Adipocyte (in vitro differentiated cells): ENCODE results near the gene MSANTD7.

Experiments used
- DNase-seq: peaks from one replicate; pipeline ENCODE4 v3.0.0-alpha.2; 2015; ENCODE audit warnings: low read depth
- H3K27me3 ChIP-seq: replicated peaks from 2 replicates; pipeline ENCODE4 v1.7.0; 2013; ENCODE audit warnings: mild to moderate bottlenecking, low read length, moderate library complexity; ENCODE audit not compliant: control insufficient read depth, insufficient read depth
- H3K36me3 ChIP-seq: 2 replicates; pipeline ENCODE4 v1.7.0; 2013; ENCODE audit warnings: low read length, mild to moderate bottlenecking, moderate library complexity; ENCODE audit not compliant: control insufficient read depth, insufficient read depth, severe bottlenecking
- H3K4me1 ChIP-seq: 2 replicates; pipeline ENCODE4 v1.7.0; 2013; ENCODE audit warnings: mild to moderate bottlenecking, low read length, moderate library complexity; ENCODE audit not compliant: control insufficient read depth, insufficient read depth
- H3K4me3 ChIP-seq: 2 replicates; pipeline ENCODE4 v1.7.0; 2013; ENCODE audit warnings: mild to moderate bottlenecking, low read length, moderate library complexity
- H3K9ac ChIP-seq: 2 replicates; pipeline ENCODE4 v1.7.0; 2013; ENCODE audit warnings: mild to moderate bottlenecking, low read length, moderate library complexity
- H3K9me3 ChIP-seq: 2 replicates; pipeline ENCODE4 v1.7.0; 2013; ENCODE audit warnings: mild to moderate bottlenecking, low read length, moderate library complexity; ENCODE audit not compliant: control insufficient read depth

Gene MSANTD7

DNA sequence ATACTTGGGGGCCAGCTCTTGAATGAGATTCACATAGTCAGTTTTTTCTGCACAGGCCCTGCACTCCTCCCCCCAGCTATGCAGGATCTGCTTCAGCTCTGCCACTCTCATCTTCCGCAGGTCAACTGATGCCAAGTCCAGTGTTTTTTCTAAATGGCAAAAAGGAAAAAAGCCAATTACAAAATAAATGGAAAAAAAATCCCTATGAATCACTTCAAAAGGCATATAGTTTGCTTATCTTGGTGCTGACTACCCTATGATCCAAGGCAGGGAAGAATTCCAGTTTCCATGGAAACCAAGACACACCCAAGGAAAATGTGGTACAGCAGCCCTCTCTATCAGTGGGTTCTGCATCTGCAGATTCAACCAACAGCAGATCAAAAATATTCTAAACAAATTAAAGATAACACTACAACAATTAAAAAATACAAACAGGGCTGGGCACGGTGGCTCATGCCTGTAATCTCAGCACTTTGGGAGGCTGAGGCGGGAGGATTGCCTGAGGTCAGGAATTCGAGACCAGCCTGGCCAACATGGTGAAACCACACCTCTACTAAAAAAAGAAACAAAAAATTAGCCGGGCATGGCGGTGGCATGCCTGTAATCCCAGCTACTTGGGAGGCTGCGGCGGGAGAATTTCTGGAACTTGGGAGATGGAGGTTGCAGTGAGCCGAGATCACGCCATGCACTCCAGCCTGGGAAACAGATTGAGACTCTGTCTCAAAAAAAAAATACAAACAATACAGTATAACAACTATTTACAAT is 17.9 kb upstream of the MSANTD7 start:
- Histone ChIP-seq H3K36me3 (no peaks in the 10 kb centered on the region), H3K4me3 (no peak overlapping the region), H3K9ac (no peak overlapping the region), H3K9me3 (no peaks in the 10 kb centered on the region), H3K4me1 (no peaks in the 10 kb centered on the region), H3K27me3 (no peaks in the 10 kb centered on the region)
- DNase-seq, result peak; percentile 77

DNA sequence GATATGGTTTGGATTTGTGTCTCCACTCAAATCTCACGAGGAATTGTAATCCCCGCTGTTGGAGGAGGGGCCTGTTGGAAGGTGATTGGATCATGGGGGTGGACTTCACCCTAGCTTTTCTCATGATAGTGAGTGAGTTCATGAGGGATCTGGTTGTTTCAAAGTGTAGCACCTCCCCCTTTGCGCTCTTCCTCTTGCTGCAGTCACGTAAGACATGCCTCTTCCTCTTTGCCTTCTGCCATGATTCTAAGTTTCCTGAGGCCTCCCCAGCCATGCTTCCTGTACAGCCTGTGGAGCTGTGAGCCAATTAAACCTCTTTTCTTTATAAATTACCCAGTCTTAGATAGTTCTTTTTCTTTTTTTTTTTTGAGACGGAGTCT is 17.3 kb upstream of the MSANTD7 start:
- Histone ChIP-seq H3K27me3 (no peaks in the 10 kb centered on the region), H3K9ac (no peak overlapping the region), H3K4me1 (no peaks in the 10 kb centered on the region), H3K4me3 (no peak overlapping the region), H3K9me3 (no peaks in the 10 kb centered on the region), H3K36me3 (no peaks in the 10 kb centered on the region)
- DNase-seq, result no peak

DNA sequence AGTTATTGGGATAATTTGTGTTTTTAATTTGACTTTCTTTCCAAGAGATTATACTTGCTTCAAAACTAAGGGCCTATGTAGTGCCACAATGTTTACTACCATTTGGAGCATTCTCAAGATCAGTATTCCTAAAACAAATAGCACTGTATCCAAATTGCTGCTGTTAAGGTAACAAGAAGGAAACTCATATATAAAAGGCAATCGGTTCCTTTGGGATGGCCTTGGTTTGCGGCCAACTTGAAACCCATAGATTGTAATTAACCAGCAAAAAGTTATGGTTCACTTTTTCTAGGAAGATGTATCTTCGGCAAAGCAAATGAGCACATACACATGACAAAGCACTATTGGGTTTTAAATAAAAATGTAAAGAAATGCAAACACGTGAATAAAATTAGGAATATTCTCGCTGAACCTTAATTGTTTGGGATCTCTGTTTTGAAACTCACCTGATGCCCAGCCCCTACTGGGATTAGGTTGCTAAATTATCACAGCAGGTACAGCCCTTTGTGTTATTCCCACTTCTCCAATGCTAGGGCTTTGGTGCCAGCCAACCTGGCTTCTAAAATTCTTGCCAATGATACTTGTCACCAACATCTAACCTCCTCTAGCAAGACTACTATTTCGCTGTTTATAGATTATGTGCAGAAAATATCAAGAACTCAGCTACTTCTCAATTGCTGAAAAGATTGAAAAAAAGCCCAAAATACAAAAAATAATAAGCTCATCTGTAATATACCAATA is 16.3 kb upstream of the MSANTD7 start:
- no peak overlapping the region for H3K4me3 ChIP-seq
- H3K36me3 ChIP-seq, result no peaks in the 10 kb centered on the region
- DNase-seq, result no peak
- H3K9me3 ChIP-seq, result no peaks in the 10 kb centered on the region
- H3K27me3 ChIP-seq, result no peaks in the 10 kb centered on the region
- no peaks in the 10 kb centered on the region for H3K4me1 ChIP-seq
- H3K9ac ChIP-seq, result no peak overlapping the region

DNA sequence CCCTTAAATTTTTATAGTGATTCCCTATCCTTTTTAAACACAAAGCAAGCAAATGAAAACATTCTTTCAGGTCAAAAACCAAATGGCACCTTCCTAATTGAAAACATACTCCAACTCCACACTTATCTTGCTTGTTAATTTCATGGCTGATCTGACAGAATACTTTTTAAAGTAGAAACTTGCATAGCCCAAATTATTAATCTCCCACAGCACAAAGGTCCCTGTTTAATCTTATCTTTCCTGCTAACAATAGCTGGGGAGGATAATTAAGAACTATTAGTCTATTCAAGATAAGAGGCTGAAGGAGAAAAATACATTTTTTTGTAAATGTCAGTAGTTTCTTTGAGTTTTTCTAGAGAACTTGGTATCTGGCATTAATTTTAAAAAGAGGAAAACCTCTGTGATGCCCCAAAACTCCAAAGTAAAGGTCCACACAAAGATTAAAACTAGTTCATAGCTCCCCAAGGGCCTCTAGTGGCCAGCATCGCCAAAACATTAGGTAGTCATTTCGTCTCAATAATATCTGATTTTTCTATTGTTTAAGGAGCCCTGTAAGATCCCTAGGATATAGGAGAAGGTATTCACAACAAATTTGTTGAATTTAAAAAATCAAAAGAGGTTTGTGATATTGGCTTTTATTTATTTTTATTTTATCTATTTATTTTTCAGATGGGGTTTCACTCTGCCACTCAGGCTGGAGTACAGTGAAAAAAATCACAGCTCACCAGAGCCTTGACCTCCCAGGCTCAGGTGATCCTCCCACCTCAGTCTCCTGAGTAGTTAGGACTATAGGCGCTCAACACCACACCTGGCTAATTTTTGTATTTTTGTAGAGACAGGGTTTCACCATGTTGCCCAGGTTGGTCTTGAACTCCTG is 15.0 kb upstream of the MSANTD7 start:
- DNase-seq, result peak; percentile 85
- Histone ChIP-seq H3K4me3 (no peak overlapping the region), H3K36me3 (no peaks in the 10 kb centered on the region), H3K4me1 (no peaks in the 10 kb centered on the region), H3K9ac (no peak overlapping the region), H3K9me3 (no peaks in the 10 kb centered on the region), H3K27me3 (no peaks in the 10 kb centered on the region)

DNA sequence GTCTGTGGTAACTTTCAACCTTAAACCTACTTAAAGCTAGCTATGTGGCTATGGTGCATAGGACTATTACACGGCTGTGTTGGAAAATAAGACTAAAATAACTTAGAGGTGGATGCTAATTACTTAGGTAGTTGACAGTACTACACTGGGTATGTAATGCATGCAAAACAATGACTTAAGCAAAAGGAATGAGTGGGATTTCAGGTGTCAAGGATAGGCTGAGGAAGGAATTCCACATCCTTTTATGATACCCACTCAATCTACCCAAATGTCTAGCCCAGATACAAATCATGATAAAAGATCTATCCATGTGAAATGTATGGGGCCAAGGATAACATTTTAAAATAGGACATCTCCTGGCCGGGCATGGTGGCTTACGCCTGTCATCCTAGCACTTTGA is 14.1 kb upstream of the MSANTD7 start:
- no peak overlapping the region for H3K9ac ChIP-seq

DNA sequence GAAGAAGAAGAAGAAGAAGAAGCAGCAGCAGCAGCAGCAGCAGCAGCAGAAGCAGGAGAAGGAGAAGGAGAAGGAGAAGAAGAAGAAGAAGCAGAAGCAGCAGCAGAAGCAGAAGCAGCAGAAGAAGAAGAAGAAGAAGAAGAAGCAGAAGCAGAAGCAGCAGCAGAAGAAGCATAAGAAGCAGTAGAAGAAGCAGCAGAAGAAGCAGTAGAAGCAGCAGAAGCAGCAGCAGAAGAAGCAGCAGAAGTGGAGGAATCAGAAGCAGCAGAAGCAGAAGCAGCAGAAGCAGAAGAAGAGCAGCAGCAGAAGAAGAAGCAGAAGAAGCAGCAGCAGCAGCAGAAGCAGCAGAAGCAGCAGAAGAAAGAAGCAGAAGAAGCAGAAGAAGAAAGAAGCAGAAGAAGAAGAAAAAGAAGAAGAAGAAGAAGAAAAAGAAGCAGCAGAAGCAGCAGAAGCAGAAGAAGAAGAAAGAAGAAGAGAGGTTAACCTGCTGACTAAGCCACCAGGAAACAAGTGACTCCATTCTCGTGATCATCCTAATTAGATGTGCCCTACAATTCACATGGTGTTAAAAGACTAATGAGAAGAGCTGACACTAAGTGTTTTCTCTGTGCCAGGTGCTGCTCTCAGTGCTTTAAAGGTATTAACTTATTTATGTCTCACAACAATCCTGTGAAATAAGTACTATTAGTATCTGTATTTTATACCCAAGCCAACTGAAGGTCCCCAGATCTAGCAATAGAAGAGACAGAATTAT is 11.9 kb upstream of the MSANTD7 start:
- no peaks in the 10 kb centered on the region for H3K4me1 ChIP-seq
- DNase-seq, result no peak
- no peak overlapping the region for H3K9ac ChIP-seq

More for the DNA sequence above, 14.1 kb upstream of the MSANTD7 start:
- Histone ChIP-seq H3K27me3 (no peaks in the 10 kb centered on the region), H3K9me3 (no peaks in the 10 kb centered on the region), H3K36me3 (no peaks in the 10 kb centered on the region), H3K4me1 (no peaks in the 10 kb centered on the region), H3K4me3 (no peak overlapping the region)
- DNase-seq, result no peak

DNA sequence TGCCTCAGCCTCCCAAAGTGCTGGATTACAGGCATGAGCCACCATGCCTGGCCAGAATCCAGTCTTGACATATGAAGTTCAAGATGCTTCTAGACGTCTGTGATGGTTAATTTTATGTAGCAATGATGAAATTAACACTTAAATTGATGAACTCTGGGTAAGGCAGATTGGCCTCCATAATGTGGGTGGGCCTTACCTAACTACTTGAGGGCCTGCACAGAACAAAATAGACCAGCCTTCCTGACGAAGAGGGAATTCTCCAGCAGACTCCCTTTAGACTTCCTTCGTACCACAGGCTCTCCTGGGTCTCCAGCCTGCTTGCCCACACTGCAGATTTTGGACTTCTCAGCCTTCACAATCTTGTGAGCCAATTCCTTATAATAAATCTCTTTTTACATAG is 5.0 kb upstream of the MSANTD7 start:
- Histone ChIP-seq H3K27me3 (no peaks in the 10 kb centered on the region), H3K9me3 (no peaks in the 10 kb centered on the region), H3K36me3 (peaks cover 5% of the 10 kb centered on the region), H3K4me1 (peaks cover 8% of the 10 kb centered on the region), H3K9ac (no peak overlapping the region), H3K4me3 (no peak overlapping the region)
- DNase-seq, result no peak

More for the DNA sequence above, 11.9 kb upstream of the MSANTD7 start:
- Histone ChIP-seq H3K9me3 (no peaks in the 10 kb centered on the region), H3K36me3 (no peaks in the 10 kb centered on the region), H3K27me3 (no peaks in the 10 kb centered on the region), H3K4me3 (no peak overlapping the region)

DNA sequence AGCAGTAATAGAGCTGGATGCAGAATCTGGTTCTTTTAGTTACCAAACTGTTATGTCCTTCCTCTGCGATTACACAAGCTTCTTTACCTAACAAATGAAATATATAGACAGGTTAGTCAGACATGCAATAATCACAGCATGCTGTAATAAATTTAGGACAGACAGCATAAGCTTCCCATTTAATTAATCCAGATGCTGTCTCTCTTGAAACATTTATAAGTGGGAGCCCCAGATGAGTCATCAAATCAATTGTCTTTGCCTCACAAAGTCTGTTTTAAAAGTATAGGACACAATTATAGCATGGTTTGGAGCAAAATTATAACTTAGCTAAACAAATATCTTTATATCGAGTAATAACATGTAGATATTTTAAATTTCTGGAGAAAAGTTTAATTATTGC is 1.9 kb upstream of the MSANTD7 start:
- Histone ChIP-seq H3K4me1 (peaks cover 13% of the 10 kb centered on the region), H3K9ac (no peak overlapping the region), H3K36me3 (peaks cover 13% of the 10 kb centered on the region), H3K4me3 (no peak overlapping the region), H3K9me3 (no peaks in the 10 kb centered on the region), H3K27me3 (no peaks in the 10 kb centered on the region)
- no peak for DNase-seq

DNA sequence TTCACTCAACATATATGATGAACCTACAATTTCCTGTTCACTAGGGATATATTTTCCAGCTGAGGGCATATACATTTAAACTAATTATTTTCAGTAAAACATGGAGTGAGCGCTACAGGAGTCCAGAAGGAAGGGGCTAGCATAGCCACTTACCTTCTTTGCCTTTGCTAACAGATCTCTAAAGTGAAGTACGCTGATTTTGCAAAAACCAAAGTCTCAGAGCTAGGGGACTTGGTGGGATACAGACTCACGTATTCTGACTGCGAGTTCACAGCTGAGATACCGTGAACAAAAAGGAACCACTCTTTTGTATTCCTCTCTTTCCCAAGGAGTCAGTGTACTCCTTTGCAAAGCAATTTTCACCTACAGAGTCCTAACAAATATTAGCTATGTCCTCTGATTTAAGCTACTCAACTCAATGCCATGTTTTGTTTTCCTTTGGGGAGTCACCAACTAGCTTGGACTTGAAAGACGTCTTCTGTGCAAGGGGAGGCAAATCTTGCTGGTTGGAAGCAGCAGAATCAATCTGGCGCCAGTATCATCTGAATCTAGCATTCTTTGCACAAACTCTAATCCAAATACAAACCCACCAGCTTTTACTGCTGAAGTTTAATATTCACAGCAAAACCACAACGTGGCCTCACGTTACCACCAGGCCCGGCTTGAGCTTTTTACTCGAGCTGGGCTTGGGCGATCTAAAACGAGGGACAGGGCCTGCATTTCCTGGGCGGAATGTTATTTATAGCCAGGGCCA is 926 bp upstream of the MSANTD7 start:
- Histone ChIP-seq H3K4me3 (peak overlapping the region; percentile 97), H3K36me3 (peaks cover 23% of the 10 kb centered on the region), H3K9me3 (no peaks in the 10 kb centered on the region), H3K9ac (peak overlapping the region; percentile 98), H3K4me1 (peaks cover 13% of the 10 kb centered on the region), H3K27me3 (no peaks in the 10 kb centered on the region)
- DNase-seq, result no peak

DNA sequence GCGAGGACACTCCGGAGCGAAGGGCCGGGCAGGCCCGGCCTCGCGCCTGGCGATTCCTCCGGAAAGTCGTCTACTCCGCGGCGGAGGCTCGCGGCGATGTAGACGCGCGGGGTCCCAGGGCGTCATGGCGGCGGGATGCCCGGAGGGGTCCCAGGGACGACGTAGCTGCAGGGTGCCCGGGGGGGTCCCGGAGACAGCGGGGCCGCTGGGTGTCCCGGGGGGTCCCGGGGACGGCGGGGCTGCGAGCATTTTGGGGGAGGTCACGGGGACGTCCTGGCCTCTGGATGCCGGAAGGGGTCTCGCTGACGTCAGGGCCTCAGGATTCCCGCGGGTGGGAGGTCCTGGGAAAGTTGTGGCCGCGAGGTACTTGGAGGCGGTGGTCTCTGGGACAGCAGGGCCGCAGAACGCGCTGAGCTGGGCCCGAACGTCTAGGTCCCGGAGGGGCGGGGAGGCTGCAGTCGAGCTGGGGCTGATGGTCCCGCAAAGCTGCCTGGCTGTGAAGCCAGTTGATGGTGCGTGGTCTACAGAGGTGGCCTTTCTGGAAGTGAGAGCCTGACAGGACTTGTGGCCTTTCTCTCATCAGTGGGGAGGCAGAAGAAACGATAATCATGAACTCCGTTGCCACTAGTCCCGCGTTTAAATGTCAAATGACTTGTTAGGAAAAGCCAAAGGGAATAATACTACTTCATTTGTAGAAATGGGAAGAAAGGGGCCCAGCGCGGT is 637 bp downstream of the MSANTD7 start:
- peak overlapping the region; percentile 97 for H3K4me3 ChIP-seq
- peaks cover 39% of the 10 kb centered on the region for H3K36me3 ChIP-seq
- peak overlapping the region; percentile 98 for H3K9ac ChIP-seq
- peak; percentile 67 for DNase-seq
- no peaks in the 10 kb centered on the region for H3K27me3 ChIP-seq
- H3K9me3 ChIP-seq, result no peaks in the 10 kb centered on the region
- H3K4me1 ChIP-seq, result peaks cover 13% of the 10 kb centered on the region
